ENCODE results near the gene KANK2. TPM values are rescaled to one million over a fixed set of nuclear protein-coding genes. Genes with fewer than 3 reads are reported as not detected.

Gene KANK2
- total and polyA plus RNA-seq, 5 experiments from 2014 or later: 0.23 to 0.36 TPM; not detected in 3

DNA sequence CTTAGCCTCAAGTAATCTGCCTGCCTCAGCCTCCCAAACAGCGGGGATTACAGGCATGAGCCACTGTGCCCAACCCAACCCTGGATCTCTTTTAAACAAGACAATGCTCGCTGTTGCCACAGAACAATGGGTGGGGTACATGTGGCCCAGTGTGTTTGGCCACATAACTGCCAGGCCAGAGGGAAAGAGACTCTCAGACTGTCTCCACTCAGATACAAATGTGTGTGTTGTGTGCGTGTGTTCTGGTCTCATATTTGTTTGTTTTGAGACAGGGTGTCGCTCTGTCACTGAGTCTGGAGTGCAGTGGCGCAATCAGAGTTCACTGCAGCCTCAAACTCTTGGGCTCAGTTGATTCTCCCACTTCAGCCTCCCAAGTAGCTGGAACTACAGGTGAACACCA lies 82.3 kb downstream of the KANK2 start:
- no peak for ATAC-seq
- no peaks in the 10 kb centered on the region for H3K9me3 Mint-ChIP-seq
- no peaks in the 10 kb centered on the region for H3K4me1 Mint-ChIP-seq
- H3K27ac Mint-ChIP-seq: no peak overlapping the region
- peaks cover 0 to 86% (median 15%) of the 10 kb centered on the region in 3 donors for H3K36me3 Mint-ChIP-seq
- POLR2A ChIA-PET: no interaction called here
- no peaks in the 10 kb centered on the region for H3K27me3 Mint-ChIP-seq
- no peak for DNase-seq
- H3K4me3 Mint-ChIP-seq: no peak overlapping the region

Other genes with a start within 250 kb of the KANK2 start
- 100 to 1,000 TPM; 100 to 108 TPM for gene SMARCA4, start 236.5 kb downstream of the KANK2 start, total RNA-seq
- 10 to 100 TPM in 2 of 3 donors, 1 to 10 TPM in 1; 6.0 to 29.5 (median 12.6) TPM for gene SMARCA4, start 236.5 kb downstream of the KANK2 start, polyA plus RNA-seq
- gene LDLR, start 108.1 kb downstream of the KANK2 start, total RNA-seq: 10 to 100 TPM; 17.8 to 22.8 TPM
- gene LDLR, start 108.1 kb downstream of the KANK2 start, polyA plus RNA-seq: 1 to 10 TPM; 3.2 to 7.7 (median 7.1) TPM
- 1 to 10 TPM; 1.5 to 1.7 TPM for gene SPC24, start 41.8 kb downstream of the KANK2 start, total RNA-seq
- gene SPC24, start 41.8 kb downstream of the KANK2 start, polyA plus RNA-seq: under 1 TPM in 2 of 3 donors, not detected in 1; 0.16 to 0.47 TPM
- not detected for gene ANGPTL8, start 42.1 kb upstream of the KANK2 start, total RNA-seq
- not detected for gene ANGPTL8, start 42.1 kb upstream of the KANK2 start, polyA plus RNA-seq
- gene DOCK6, start 65.0 kb upstream of the KANK2 start, total RNA-seq: under 1 TPM; 0.16 to 0.34 TPM
- not detected for gene DOCK6, start 65.0 kb upstream of the KANK2 start, polyA plus RNA-seq
- not detected for gene TSPAN16, start 98.6 kb upstream of the KANK2 start, total RNA-seq
- not detected for gene TSPAN16, start 98.6 kb upstream of the KANK2 start, polyA plus RNA-seq
- gene RAB3D, start 142.1 kb upstream of the KANK2 start, total RNA-seq: 1 to 10 TPM; 4.5 to 4.9 TPM
- gene RAB3D, start 142.1 kb upstream of the KANK2 start, polyA plus RNA-seq: 1 to 10 TPM in 1 of 3 donors, under 1 TPM in 2; 0.80 to 1.4 (median 0.89) TPM
- 10 to 100 TPM; 22.9 to 25.8 TPM for gene TMEM205, start 148.7 kb upstream of the KANK2 start, total RNA-seq
- 10 to 100 TPM; 56.6 to 76.1 (median 66.8) TPM for gene TMEM205, start 148.7 kb upstream of the KANK2 start, polyA plus RNA-seq
- gene CCDC159, start 149.0 kb upstream of the KANK2 start, total RNA-seq: 10 to 100 TPM; 59.9 to 61.6 TPM
- gene CCDC159, start 149.0 kb upstream of the KANK2 start, polyA plus RNA-seq: 10 to 100 TPM; 13.7 to 16.8 (median 15.0) TPM
- 1 to 10 TPM; 8.4 to 8.7 TPM for gene PLPPR2, start 157.9 kb upstream of the KANK2 start, total RNA-seq
- gene PLPPR2, start 157.9 kb upstream of the KANK2 start, polyA plus RNA-seq: under 1 TPM; 0.22 to 0.33 (median 0.30) TPM
- 1 to 10 TPM; 5.6 to 5.7 TPM for gene SWSAP1, start 177.1 kb upstream of the KANK2 start, total RNA-seq
- gene SWSAP1, start 177.1 kb upstream of the KANK2 start, polyA plus RNA-seq: 1 to 10 TPM; 4.3 to 5.8 (median 4.7) TPM
- gene EPOR, start 186.8 kb upstream of the KANK2 start, total RNA-seq: 1 to 10 TPM; 5.1 to 6.2 TPM
- gene EPOR, start 186.8 kb upstream of the KANK2 start, polyA plus RNA-seq: 1 to 10 TPM; 5.1 to 6.9 (median 5.9) TPM
- not detected for gene RGL3, start 221.8 kb upstream of the KANK2 start, total RNA-seq
- gene RGL3, start 221.8 kb upstream of the KANK2 start, polyA plus RNA-seq: not detected
- gene ODAD3, start 237.6 kb upstream of the KANK2 start, total RNA-seq: not detected
- not detected for gene ODAD3, start 237.6 kb upstream of the KANK2 start, polyA plus RNA-seq
- gene PRKCSH, start 238.1 kb upstream of the KANK2 start, total RNA-seq: 100 to 1,000 TPM; 252 to 262 TPM
- gene PRKCSH, start 238.1 kb upstream of the KANK2 start, polyA plus RNA-seq: 10 to 100 TPM; 23.5 to 58.7 (median 28.0) TPM